UCSD-AML1 (cell line): Measurements from ENCODE around the gene FBRS.

Source experiments
- DNase-seq: peaks from one replicate; lab custom pipeline; 2025; ENCODE audit not compliant: unreplicated experiment; lab: John Stamatoyannopoulos, UW

FBRS gene

GRCh38 chr16:30644334-30644830, 13.8 kb upstream of the FBRS start:
- DNase-seq, result no peak

- DNase-seq, result no peak
Observed at GRCh38 chr16:30645727-30646126, 12.5 kb upstream of the FBRS start.

- DNase-seq, result no peak
Observed at GRCh38 chr16:30647274-30647571, 11.0 kb upstream of the FBRS start.

GRCh38 chr16:30649725-30650368, 8.4 kb upstream of the FBRS start:
- DNase-seq, result peak; percentile 61

GRCh38 chr16:30650369-30651123, 7.7 kb upstream of the FBRS start, which contains the start of gene PRR14:
TSS of gene PRR14 (plus strand) at chr16:30650960. CDS start at chr16:30651646, 686 bp downstream.
- DNase-seq, result peak; percentile 100

GRCh38 chr16:30651124-30652004, 6.9 kb upstream of the FBRS start:
- DNase-seq, result peak; percentile 85

GRCh38 chr16:30652005-30652296, 6.3 kb upstream of the FBRS start:
- DNase-seq, result no peak

GRCh38 chr16:30652718-30653117, 5.5 kb upstream of the FBRS start:
- no peak for DNase-seq

GRCh38 chr16:30654856-30655255, 3.4 kb upstream of the FBRS start:
- DNase-seq, result no peak

- DNase-seq, result no peak
Observed at GRCh38 chr16:30655815-30656347, 2.4 kb upstream of the FBRS start.

- DNase-seq, result no peak
Observed at GRCh38 chr16:30656388-30656787, 1.8 kb upstream of the FBRS start.

- DNase-seq, result no peak
Observed at GRCh38 chr16:30656974-30657865, 1.0 kb upstream of the FBRS start.

- no peak for DNase-seq
Observed at GRCh38 chr16:30658731-30659506, 688 bp downstream of the FBRS start.

GRCh38 chr16:30659507-30660423, 1.5 kb downstream of the FBRS start:
- DNase-seq, result peak; percentile 43

GRCh38 chr16:30660424-30661261, 2.4 kb downstream of the FBRS start:
- DNase-seq, result peak; percentile 32

GRCh38 chr16:30662449-30662848, 4.2 kb downstream of the FBRS start:
- DNase-seq, result no peak

- no peak for DNase-seq
Observed at GRCh38 chr16:30663038-30663437, 4.8 kb downstream of the FBRS start.

GRCh38 chr16:30663820-30664219, 5.6 kb downstream of the FBRS start:
- DNase-seq, result no peak
